Panc1 (cell line): ENCODE measurements around the gene TLR3.

ENCODE experiments used
- POLR2AphosphoS5 ChIP-seq: IDR thresholded peaks from 2 replicates; pipeline ENCODE4 v1.6.1; 2012; ENCODE audit warnings: mild to moderate bottlenecking, low read depth, low read length, moderate library complexity
- TF ChIP-seq, protein P1 (sequence below): fragments of 450-650 bp; IDR thresholded peaks from 2 replicates; pipeline ENCODE4 v1.5.1; 2017; ENCODE audit warnings: mild to moderate bottlenecking

DNA sequence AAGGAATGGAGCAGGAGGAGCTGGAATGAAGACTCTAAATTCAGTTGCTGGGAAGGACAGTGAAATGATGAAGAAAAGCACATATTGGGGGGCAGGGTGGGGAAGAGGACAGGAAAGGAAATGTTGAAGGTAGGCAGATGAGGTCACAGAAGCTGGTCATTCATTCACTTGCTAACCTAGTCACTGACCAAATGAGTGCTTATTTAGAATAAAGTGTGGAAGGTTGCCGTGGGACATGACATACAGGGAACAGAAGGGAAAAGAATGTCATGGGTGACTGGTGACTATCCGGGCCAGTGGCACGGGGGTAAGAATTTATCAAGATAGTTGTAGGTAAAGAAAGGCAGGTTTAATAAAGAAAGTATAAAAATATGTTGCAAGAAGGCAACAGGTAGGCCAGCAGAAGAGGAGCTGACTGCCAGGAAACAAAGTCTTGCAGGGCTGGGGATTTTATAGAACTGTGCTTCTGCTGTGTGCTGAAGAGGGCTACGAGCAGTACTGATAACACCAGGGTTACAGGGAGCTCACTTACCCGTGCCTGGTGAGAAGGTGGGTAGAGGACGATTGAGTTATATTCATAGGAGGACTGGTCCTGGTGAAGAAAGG, 31.9 kb upstream of the TLR3 start:
- no peak for TF ChIP-seq POLR2AphosphoS5
- TF ChIP-seq, protein P1, sequence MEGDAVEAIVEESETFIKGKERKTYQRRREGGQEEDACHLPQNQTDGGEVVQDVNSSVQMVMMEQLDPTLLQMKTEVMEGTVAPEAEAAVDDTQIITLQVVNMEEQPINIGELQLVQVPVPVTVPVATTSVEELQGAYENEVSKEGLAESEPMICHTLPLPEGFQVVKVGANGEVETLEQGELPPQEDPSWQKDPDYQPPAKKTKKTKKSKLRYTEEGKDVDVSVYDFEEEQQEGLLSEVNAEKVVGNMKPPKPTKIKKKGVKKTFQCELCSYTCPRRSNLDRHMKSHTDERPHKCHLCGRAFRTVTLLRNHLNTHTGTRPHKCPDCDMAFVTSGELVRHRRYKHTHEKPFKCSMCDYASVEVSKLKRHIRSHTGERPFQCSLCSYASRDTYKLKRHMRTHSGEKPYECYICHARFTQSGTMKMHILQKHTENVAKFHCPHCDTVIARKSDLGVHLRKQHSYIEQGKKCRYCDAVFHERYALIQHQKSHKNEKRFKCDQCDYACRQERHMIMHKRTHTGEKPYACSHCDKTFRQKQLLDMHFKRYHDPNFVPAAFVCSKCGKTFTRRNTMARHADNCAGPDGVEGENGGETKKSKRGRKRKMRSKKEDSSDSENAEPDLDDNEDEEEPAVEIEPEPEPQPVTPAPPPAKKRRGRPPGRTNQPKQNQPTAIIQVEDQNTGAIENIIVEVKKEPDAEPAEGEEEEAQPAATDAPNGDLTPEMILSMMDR: no peak
